ENCODE data around the gene MEGF11.

DNA sequence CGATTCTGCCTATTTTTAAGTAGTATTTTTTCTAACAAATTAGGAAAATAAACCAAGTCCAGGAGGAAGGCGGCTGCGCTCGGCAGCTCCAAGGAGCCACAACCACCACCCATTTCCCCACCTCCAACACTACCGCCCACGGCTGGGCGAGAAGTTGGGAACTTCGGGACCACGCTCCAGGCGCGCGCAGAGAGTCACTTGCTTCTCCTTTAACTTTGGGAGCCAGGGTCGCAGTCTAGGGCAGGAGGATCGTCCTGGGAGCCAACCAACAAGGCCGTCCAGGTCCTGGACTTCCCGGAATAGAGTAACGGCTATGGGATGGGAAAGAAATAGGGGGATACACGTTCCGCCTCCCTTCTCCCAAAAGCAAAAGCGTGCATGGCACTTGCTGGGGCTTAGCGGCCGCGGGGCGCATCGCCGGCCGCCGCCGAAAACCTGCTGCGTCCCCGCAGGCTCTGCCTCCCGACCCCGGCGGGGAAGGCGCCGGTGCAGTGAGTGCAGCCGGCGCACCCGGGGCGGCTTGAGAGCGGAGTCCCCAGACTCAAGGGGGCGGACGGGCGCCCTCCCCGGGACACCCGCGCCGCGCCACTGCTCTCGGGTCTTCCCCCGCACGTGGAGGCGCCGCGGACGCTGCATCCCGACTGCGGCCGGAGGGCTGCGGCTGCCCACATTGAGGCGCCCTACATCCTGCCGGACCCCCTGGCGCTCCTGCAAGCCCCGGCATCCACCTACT, 699 bp downstream of the MEGF11 start:
- TF ChIP-seq CTCF (IDR thresholded peaks at IDR 0.05): peak in 1 of 3 experiments; percentile 5
- TF ChIP-seq POLR2AphosphoS5 (IDR thresholded peaks at IDR 0.05; ENCODE audit: insufficient read depth in 1 of 2, low read depth in 1 of 2): peak in 1 of 2 donors; percentile 14
- no peak for TF ChIP-seq POLR2A (IDR thresholded peaks at IDR 0.05)
